ENCODE data around the gene COL2A1. TPM values are rescaled to one million over a fixed set of nuclear protein-coding genes. Genes with fewer than 3 reads are reported as not detected.

The COL2A1 gene
- total RNA-seq, 1 experiment from 2014 or later = 1.4 TPM

DNA sequence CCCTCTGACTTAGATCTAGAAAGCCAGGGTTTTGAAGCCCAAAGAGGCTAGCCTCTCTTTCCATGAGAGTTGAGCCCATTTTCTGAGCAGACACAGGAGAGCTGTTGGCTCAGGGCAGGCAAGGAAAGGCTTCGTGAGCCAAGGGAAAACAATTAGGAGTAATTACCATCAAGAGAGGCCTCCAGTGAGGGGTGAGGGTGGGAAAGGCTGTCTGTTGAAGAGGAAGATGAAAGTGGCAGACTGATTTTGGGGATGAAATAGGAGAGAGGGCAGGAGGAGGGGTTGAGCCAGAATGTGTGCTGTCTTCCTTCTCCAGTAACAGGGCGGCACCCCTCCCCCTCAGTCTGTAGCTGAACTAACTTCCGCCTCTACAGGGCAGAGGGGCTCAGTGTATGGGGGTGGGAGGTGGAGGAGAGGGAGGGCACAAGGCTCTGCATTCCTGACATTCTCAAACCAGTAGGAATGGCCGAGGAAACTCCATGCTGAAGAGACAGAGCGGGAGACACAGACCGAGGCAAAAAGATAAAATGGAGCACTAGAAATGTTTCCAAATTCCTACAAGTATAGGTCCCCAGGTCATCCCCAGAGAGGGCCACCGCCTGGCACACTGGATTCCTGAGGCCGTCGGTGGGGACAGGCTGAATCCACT lies 33.1 kb upstream of the COL2A1 start:
- Histone ChIP-seq H3K9me3 (ENCODE audit: control insufficient read depth, insufficient read depth, low read depth, low read length) (no peaks in the 10 kb centered on the region), H3K36me3 (ENCODE audit: control insufficient read depth, insufficient read depth, low read length) (no peaks in the 10 kb centered on the region), H3K4me3 (ENCODE audit: low read depth in 2 of 2, low read length in 2 of 2) (no peak overlapping the region), H3K27me3 (ENCODE audit: control insufficient read depth, insufficient read depth, low read length) (no peaks in the 10 kb centered on the region), H3K4me1 (ENCODE audit: control insufficient read depth, insufficient read depth, low read length) (no peaks in the 10 kb centered on the region), H3K27ac (ENCODE audit: low read length) (no peak overlapping the region)
- ChIA-PET POLR2A (no interaction called here), CTCF (no interaction called here)
- DNase-seq (ENCODE audit: low read depth, low spot score) = no peak
- no TSS peak for BruUV-seq (replicated peaks)
- TF ChIP-seq POLR2AphosphoS5 (IDR thresholded peaks at IDR 0.05; ENCODE audit: low read depth, low read length) = no peak
- TF ChIP-seq, protein P1, sequence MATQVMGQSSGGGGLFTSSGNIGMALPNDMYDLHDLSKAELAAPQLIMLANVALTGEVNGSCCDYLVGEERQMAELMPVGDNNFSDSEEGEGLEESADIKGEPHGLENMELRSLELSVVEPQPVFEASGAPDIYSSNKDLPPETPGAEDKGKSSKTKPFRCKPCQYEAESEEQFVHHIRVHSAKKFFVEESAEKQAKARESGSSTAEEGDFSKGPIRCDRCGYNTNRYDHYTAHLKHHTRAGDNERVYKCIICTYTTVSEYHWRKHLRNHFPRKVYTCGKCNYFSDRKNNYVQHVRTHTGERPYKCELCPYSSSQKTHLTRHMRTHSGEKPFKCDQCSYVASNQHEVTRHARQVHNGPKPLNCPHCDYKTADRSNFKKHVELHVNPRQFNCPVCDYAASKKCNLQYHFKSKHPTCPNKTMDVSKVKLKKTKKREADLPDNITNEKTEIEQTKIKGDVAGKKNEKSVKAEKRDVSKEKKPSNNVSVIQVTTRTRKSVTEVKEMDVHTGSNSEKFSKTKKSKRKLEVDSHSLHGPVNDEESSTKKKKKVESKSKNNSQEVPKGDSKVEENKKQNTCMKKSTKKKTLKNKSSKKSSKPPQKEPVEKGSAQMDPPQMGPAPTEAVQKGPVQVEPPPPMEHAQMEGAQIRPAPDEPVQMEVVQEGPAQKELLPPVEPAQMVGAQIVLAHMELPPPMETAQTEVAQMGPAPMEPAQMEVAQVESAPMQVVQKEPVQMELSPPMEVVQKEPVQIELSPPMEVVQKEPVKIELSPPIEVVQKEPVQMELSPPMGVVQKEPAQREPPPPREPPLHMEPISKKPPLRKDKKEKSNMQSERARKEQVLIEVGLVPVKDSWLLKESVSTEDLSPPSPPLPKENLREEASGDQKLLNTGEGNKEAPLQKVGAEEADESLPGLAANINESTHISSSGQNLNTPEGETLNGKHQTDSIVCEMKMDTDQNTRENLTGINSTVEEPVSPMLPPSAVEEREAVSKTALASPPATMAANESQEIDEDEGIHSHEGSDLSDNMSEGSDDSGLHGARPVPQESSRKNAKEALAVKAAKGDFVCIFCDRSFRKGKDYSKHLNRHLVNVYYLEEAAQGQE (IDR thresholded peaks at IDR 0.05; ENCODE audit: insufficient read depth in 1 of 2, low read depth in 2 of 2, low read length in 1 of 2) = no peak
- intact Hi-C loops (cut with micrococcal nuclease; ENCODE audit: unreplicated experiment) (no loop called here), in situ Hi-C loops (cut with HindIII; ENCODE audit: low pct_unique_long_range_greater_than_20kb, low sequenced_read_pairs) (no loop called here)
- no peak for ATAC-seq

DNA sequence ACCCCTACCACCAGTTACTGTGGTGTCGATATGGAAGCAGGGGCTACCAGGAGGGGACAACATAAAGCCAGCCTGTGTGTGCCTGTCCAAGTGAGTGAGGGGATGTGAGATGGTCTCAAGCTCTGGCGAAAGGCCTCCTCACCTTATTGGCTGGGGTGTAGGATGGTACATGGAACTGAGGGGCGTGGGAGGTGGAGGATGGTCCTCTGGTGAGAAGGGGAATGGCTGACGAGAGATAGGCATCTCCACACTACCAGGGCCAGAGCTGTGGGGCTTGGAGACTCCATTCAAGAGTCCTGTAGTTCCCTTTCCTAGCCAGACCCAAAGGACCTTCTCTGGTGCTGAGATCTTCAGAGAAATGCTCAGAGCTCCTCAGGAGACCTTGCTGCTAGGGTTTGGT lies 32.5 kb upstream of the COL2A1 start:
- intact Hi-C loops (cut with micrococcal nuclease; ENCODE audit: unreplicated experiment) (no loop called here), in situ Hi-C loops (cut with HindIII; ENCODE audit: low pct_unique_long_range_greater_than_20kb, low sequenced_read_pairs) (no loop called here)
- no TSS peak for BruUV-seq (replicated peaks)

More for the DNA sequence above, 32.5 kb upstream of the COL2A1 start:
- TF ChIP-seq SIN3A (IDR thresholded peaks at IDR 0.05; ENCODE audit: borderline replicate concordance, insufficient read depth, low read depth, low read length) (no peak), TCF7L2 (IDR thresholded peaks at IDR 0.05; ENCODE audit: low read depth, low read length) (no peak), POLR2AphosphoS5 (IDR thresholded peaks at IDR 0.05; ENCODE audit: low read depth, low read length) (no peak)
- TF ChIP-seq, protein P2, sequence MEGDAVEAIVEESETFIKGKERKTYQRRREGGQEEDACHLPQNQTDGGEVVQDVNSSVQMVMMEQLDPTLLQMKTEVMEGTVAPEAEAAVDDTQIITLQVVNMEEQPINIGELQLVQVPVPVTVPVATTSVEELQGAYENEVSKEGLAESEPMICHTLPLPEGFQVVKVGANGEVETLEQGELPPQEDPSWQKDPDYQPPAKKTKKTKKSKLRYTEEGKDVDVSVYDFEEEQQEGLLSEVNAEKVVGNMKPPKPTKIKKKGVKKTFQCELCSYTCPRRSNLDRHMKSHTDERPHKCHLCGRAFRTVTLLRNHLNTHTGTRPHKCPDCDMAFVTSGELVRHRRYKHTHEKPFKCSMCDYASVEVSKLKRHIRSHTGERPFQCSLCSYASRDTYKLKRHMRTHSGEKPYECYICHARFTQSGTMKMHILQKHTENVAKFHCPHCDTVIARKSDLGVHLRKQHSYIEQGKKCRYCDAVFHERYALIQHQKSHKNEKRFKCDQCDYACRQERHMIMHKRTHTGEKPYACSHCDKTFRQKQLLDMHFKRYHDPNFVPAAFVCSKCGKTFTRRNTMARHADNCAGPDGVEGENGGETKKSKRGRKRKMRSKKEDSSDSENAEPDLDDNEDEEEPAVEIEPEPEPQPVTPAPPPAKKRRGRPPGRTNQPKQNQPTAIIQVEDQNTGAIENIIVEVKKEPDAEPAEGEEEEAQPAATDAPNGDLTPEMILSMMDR (IDR thresholded peaks at IDR 0.05) = no peak
- TF ChIP-seq, protein P1 (IDR thresholded peaks at IDR 0.05; ENCODE audit: insufficient read depth in 1 of 2, low read depth in 2 of 2, low read length in 1 of 2) = no peak
- POLR2A ChIA-PET = no interaction called here
- Histone ChIP-seq H3K9me3 (ENCODE audit: control insufficient read depth, insufficient read depth, low read depth, low read length) (no peaks in the 10 kb centered on the region), H3K4me3 (ENCODE audit: low read depth in 2 of 2, low read length in 2 of 2) (no peak overlapping the region), H3K27me3 (ENCODE audit: control insufficient read depth, insufficient read depth, low read length) (no peaks in the 10 kb centered on the region), H3K4me1 (ENCODE audit: control insufficient read depth, insufficient read depth, low read length) (no peaks in the 10 kb centered on the region), H3K36me3 (ENCODE audit: control insufficient read depth, insufficient read depth, low read length) (no peaks in the 10 kb centered on the region), H3K27ac (ENCODE audit: low read length) (no peak overlapping the region)
- CTCF ChIA-PET = no interaction called here
- ATAC-seq (no peak), DNase-seq (ENCODE audit: low read depth, low spot score) (no peak)
